ENCODE data around the gene SDK2. TPM values are rescaled to one million over a fixed set of nuclear protein-coding genes. Genes with fewer than 3 reads are reported as not detected.

SDK2 gene
- polyA plus RNA-seq, 3 donors: 0.01 TPM; not detected in 2

DNA sequence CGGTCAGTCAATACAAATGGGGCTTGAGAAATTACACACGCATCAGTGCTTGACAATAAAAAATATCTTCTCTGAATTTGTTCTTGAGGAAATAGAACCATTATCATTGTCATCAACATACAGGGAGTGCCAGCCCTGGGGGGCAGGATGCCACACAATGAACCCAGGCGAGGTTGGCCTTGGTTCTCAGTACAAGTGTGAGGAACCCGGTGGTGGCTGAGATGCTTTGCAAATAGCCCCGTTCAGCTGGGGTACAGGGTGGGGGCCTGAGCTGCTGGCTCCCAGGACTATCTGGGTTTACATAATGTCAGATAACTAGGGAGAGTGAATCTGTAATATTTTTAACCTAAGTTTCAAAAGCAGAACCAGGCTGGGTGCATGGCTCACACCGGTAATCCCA lies 219.7 kb downstream of the SDK2 start:
- Histone ChIP-seq H4K20me1 (ENCODE audit: insufficient read depth, low read length) (no peaks in the 10 kb centered on the region), H3K4me3 (replicated peaks in 1 of 3; ENCODE audit: low read depth in 2 of 3, low read length in 3 of 3) (no peak overlapping the region), H3K4me2 (replicated peaks; ENCODE audit: extremely low read depth, low read length, poor library complexity, severe bottlenecking) (no peak overlapping the region), H3K79me2 (ENCODE audit: insufficient read depth, low read length) (no peaks in the 10 kb centered on the region), H3K9me3 (replicated peaks in 1 of 2; ENCODE audit: control insufficient read depth in 1 of 2, insufficient read depth in 1 of 2, low read length in 2 of 2) (no peaks in the 10 kb centered on the region), H3K4me1 (ENCODE audit: control insufficient read depth in 1 of 2, insufficient read depth in 2 of 2, low read length in 2 of 2) (peaks cover 2% of the 10 kb centered on the region in 2 donors), H3K27ac (ENCODE audit: low read depth in 1 of 2, low read length in 2 of 2) (no peak overlapping the region), H3K36me3 (replicated peaks in 1 of 2; ENCODE audit: control insufficient read depth in 1 of 2, insufficient read depth in 2 of 2, low read length in 2 of 2) (no peaks in the 10 kb centered on the region), H2AFZ (ENCODE audit: insufficient read depth, low read depth, low read length, poor library complexity, severe bottlenecking) (no peak overlapping the region), H3K9ac (ENCODE audit: insufficient read depth, low read length, poor library complexity, severe bottlenecking) (no peak overlapping the region), H3K27me3 (ENCODE audit: control insufficient read depth in 2 of 2, insufficient read depth in 2 of 2, low read length in 2 of 2) (no peaks in the 10 kb centered on the region)
- 94% methylated on average over 3 of the region's 6 CpGs for WGBS (ENCODE audit: insufficient coverage)
- H3K4me3 Mint-ChIP-seq: no peak overlapping the region
- H3K9me3 Mint-ChIP-seq: no peaks in the 10 kb centered on the region
- DNase-seq: no peak
- H3K27ac Mint-ChIP-seq: no peak overlapping the region
- no peak for TF ChIP-seq CTCF (IDR thresholded peaks at IDR 0.05)
- H3K27me3 Mint-ChIP-seq (ENCODE audit: low read depth in 3 of 3): peaks cover 0 to 3% (median 2%) of the 10 kb centered on the region in 3 donors
- intact Hi-C loops (cut with micrococcal nuclease): no loop called here
- no peaks in the 10 kb centered on the region for H3K36me3 Mint-ChIP-seq
- peaks cover 4% of the 10 kb centered on the region for H3K4me1 Mint-ChIP-seq

- no peak overlapping the region for H3K4me2 ChIP-seq (replicated peaks; ENCODE audit: extremely low read depth, low read length, poor library complexity, severe bottlenecking)
- H3K4me1 ChIP-seq (ENCODE audit: control insufficient read depth in 1 of 2, insufficient read depth in 2 of 2, low read length in 2 of 2): no peaks in the 10 kb centered on the region
- no peaks in the 10 kb centered on the region for H3K79me2 ChIP-seq (ENCODE audit: insufficient read depth, low read length)
- WGBS (ENCODE audit: insufficient coverage): 98% methylated on average over 19 of the region's 19 CpGs
- H3K27me3 ChIP-seq (ENCODE audit: control insufficient read depth in 2 of 2, insufficient read depth in 2 of 2, low read length in 2 of 2): no peaks in the 10 kb centered on the region
- intact Hi-C loops (cut with micrococcal nuclease): no loop called here
- no peaks in the 10 kb centered on the region for H3K9me3 Mint-ChIP-seq
- no peaks in the 10 kb centered on the region for H3K36me3 ChIP-seq (replicated peaks in 1 of 2; ENCODE audit: control insufficient read depth in 1 of 2, insufficient read depth in 2 of 2, low read length in 2 of 2)
- no peak overlapping the region for H3K4me3 ChIP-seq (replicated peaks in 1 of 3; ENCODE audit: low read depth in 2 of 3, low read length in 3 of 3)
- no peak overlapping the region for H3K27ac ChIP-seq (ENCODE audit: low read depth in 1 of 2, low read length in 2 of 2)
- H3K36me3 Mint-ChIP-seq: no peaks in the 10 kb centered on the region
- H3K27ac Mint-ChIP-seq: no peak overlapping the region
- H3K4me3 Mint-ChIP-seq: no peak overlapping the region
- H4K20me1 ChIP-seq (ENCODE audit: insufficient read depth, low read length): no peaks in the 10 kb centered on the region
- TF ChIP-seq CTCF (IDR thresholded peaks at IDR 0.05): no peak
- H3K9me3 ChIP-seq (replicated peaks in 1 of 2; ENCODE audit: control insufficient read depth in 1 of 2, insufficient read depth in 1 of 2, low read length in 2 of 2): no peaks in the 10 kb centered on the region
- no peak for DNase-seq
- no peak overlapping the region for H3K9ac ChIP-seq (ENCODE audit: insufficient read depth, low read length, poor library complexity, severe bottlenecking)
- peaks cover 0 to 5% (median 3%) of the 10 kb centered on the region in 3 donors for H3K27me3 Mint-ChIP-seq (ENCODE audit: low read depth in 3 of 3)
- H3K4me1 Mint-ChIP-seq: peaks cover 2% of the 10 kb centered on the region
- no peak overlapping the region for H2AFZ ChIP-seq (ENCODE audit: insufficient read depth, low read depth, low read length, poor library complexity, severe bottlenecking)
Observed at GRCh38 chr17:73423806-73424205, 220.4 kb downstream of the SDK2 start.
